ENCODE results near the gene CSHL1. TPM values are rescaled to one million over a fixed set of nuclear protein-coding genes. Genes with fewer than 3 reads are reported as not detected.
"Not testable (repeated sequence)": the region's sequence is repeated elsewhere in the genome, so short reads cannot be mapped to it uniquely, and the experiment has no call there.

The CSHL1 gene
- total RNA-seq, 6 experiments from 2014 or later = not detected

DNA sequence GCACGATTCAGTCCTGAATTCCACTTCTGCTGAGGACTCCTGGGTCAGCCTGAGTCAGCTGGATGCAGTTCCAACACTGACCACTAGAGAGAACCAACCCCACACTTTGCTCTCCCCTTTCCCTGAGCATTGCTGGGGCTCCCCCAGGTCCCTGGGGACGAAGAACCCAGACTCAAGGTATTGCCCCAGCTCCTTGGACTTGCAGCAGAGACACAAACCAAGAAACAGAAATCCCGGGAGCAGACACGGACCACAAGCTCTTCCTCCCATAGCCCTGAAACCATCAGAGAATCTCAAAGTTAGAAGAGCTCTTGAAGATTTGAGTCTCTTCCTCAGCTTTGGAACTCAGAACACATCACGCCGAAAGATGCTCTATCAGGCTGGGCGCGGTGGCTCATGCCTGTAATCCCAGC, 8.3 kb upstream of the CSHL1 start:
- Histone ChIP-seq H3K27ac (no peak overlapping the region), H3K4me3 (no peak overlapping the region), H3K4me1 (no peaks in the 10 kb centered on the region), H3K9me3 (no peaks in the 10 kb centered on the region), H3K36me3 (no peaks in the 10 kb centered on the region), H3K27me3 (no peaks in the 10 kb centered on the region)
- ATAC-seq (peak; percentile 84 to 96 (median 88)), DNase-seq (peak in 1 of 3 donors; percentile 46)
- TF ChIP-seq CTCF (IDR thresholded peaks at IDR 0.05) (peak; percentile 83 to 92 (median 90)), POLR2A (IDR thresholded peaks at IDR 0.05) (no peak)
- 33% methylated on average over 7 of the region's 8 CpGs for WGBS (ENCODE audit: insufficient coverage, low coverage, low lambda C conversion rate, missing lambda C conversion rate)
- intact Hi-C loops (cut with DNase I) = loop anchor here in 1 of 2 donors (10.0 kb wide), 1 partner anchor 215 kb away; the partner anchor contains the start of gene ERN1

DNA sequence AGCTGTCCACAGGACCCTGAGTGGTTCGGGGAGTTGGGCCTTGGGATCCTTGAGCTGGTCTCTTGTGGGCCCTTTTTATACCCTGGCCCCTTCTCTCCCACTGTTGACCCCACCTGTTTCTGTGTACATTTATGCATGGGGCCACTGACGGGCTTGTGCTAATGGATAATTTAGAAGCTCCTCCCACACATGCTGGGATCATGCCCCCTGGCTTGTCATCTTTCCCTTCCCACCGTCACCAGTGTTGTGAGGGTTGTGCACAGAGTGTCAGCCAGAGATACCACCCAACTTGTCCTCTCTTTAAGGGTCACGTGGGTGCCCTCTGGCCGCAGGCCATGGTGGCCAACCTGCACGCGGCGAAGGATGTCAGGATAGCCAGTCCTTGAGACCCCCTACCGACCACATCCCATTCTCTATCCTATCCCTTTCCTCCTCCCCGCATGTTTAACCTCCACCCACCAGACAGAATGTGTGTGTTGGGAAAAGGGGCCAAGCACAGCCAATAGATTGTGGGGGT, 7.8 kb upstream of the CSHL1 start, which contains the start of gene GH1:
TSS of gene GH1 (minus strand) at position 51 of the 517 bp plus-strand sequence. CDS start 63 bp downstream, outside the sequence.
- not testable (repeated sequence) for H3K9me3 ChIP-seq, H3K27ac ChIP-seq, ATAC-seq, H3K4me3 ChIP-seq, H3K4me1 ChIP-seq, H3K27me3 ChIP-seq, H3K36me3 ChIP-seq
- DNase-seq = peak in 1 of 3 donors; percentile 33
- 42% methylated on average over 6 of the region's 10 CpGs for WGBS (ENCODE audit: insufficient coverage, low coverage, low lambda C conversion rate, missing lambda C conversion rate)
- intact Hi-C loops (cut with DNase I) = loop anchor here in 1 of 2 donors (10.0 kb wide), 1 partner anchor 216 kb away; the partner anchor contains the start of gene ERN1

- Histone ChIP-seq H3K27ac (no peak overlapping the region), H3K36me3 (no peaks in the 10 kb centered on the region), H3K9me3 (no peaks in the 10 kb centered on the region), H3K4me3 (no peak overlapping the region), H3K27me3 (no peaks in the 10 kb centered on the region), H3K4me1 (no peaks in the 10 kb centered on the region)
- DNase-seq (peak in 1 of 3 donors; percentile 55), ATAC-seq (peak in 2 of 4 donors; percentile 29 to 34)
- intact Hi-C loops (cut with DNase I) = loop anchor here in 1 of 2 donors (10.0 kb wide), 1 partner anchor 216 kb away; the partner anchor contains the start of gene ERN1
- TF ChIP-seq CTCF (IDR thresholded peaks at IDR 0.05) (peak in 1 of 4 donors; percentile 9), POLR2A (IDR thresholded peaks at IDR 0.05) (no peak)
- WGBS (ENCODE audit: insufficient coverage, low coverage, low lambda C conversion rate, missing lambda C conversion rate) = 30% methylated on average over 5 of the region's 10 CpGs
Observed at GRCh38 chr17:63918305-63918704, 7.2 kb upstream of the CSHL1 start.

DNA sequence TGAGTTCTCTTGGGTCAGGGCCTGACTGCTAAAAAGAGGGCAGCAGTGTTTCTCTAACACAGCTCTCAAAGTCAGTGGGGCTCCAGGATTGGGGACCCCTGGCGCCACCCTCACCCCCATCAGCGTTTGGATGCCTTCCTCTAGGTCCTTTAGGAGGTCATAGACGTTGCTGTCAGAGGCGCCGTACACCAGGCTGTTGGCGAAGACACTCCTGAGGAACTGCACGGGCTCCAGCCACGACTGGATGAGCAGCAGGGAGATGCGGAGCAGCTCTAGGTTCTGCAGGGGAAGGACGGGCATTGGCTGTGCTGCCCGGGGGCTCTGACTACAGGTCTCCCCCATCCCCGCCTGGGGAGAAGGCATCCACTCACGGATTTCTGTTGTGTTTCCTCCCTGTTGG, 6.6 kb upstream of the CSHL1 start:
- Histone ChIP-seq H3K9me3 (no peaks in the 10 kb centered on the region), H3K36me3 (no peaks in the 10 kb centered on the region), H3K27me3 (no peaks in the 10 kb centered on the region), H3K27ac (no peak overlapping the region), H3K4me3 (no peak overlapping the region), H3K4me1 (no peaks in the 10 kb centered on the region)
- peak in 1 of 3 donors; percentile 44 for DNase-seq
- intact Hi-C loops (cut with DNase I) = loop anchor here in 1 of 2 donors (10.0 kb wide), 1 partner anchor 217 kb away; the partner anchor contains the start of gene ERN1
- WGBS (ENCODE audit: insufficient coverage, low coverage, low lambda C conversion rate, missing lambda C conversion rate) = 33% methylated on average over 1 of the region's 13 CpGs
- no peak for ATAC-seq
- no peak for TF ChIP-seq POLR2A (IDR thresholded peaks at IDR 0.05)
- no peak for TF ChIP-seq CTCF (IDR thresholded peaks at IDR 0.05)

DNA sequence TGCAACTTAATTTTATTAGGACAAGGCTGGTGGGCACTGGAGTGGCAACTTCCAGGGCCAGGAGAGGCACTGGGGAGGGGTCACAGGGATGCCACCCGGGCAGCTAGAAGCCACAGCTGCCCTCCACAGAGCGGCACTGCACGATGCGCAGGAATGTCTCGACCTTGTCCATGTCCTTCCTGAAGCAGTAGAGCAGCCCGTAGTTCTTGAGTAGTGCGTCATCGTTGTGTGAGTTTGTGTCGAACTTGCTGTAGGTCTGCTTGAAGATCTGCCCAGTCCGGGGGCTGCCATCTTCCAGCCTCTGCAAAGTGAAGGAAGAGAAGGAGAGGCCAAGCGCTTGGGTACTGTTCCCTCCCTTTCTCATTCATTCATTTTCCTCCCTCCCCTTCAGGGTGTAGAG, 6.1 kb upstream of the CSHL1 start:
- H3K27me3 ChIP-seq, H3K36me3 ChIP-seq, H3K4me1 ChIP-seq, ATAC-seq, H3K4me3 ChIP-seq, H3K9me3 ChIP-seq, H3K27ac ChIP-seq, DNase-seq: not testable (repeated sequence)
- intact Hi-C loops (cut with DNase I) = loop anchor here in 1 of 2 donors (10.0 kb wide), 1 partner anchor 218 kb away; the partner anchor contains the start of gene ERN1
- no CpG with 5 or more reads among the region's 11 CpGs for WGBS (ENCODE audit: insufficient coverage, low coverage, low lambda C conversion rate, missing lambda C conversion rate)
